ENCODE results near the gene RBMS1. TPM values are rescaled to one million over a fixed set of nuclear protein-coding genes. Genes with fewer than 3 reads are reported as not detected.

RBMS1 gene
- total RNA-seq, 1 experiment from 2014 or later = 91.9 TPM

- no peaks in the 10 kb centered on the region for H3K9me3 Mint-ChIP-seq (ENCODE audit: unreplicated experiment)
- no peaks in the 10 kb centered on the region for H3K4me1 Mint-ChIP-seq (ENCODE audit: low read depth, unreplicated experiment)
- H3K4me3 Mint-ChIP-seq (ENCODE audit: unreplicated experiment) = no peak overlapping the region
- no peaks in the 10 kb centered on the region for H3K36me3 Mint-ChIP-seq (ENCODE audit: insufficient read depth, unreplicated experiment)
- no peak for TF ChIP-seq CTCF (IDR thresholded peaks at IDR 0.05; ENCODE audit: insufficient read depth in 1 of 2, low read depth in 1 of 2, low read length in 1 of 2, severe bottlenecking in 1 of 2, unreplicated experiment in 1 of 2)
- H3K27me3 Mint-ChIP-seq (ENCODE audit: insufficient read depth, unreplicated experiment) = no peaks in the 10 kb centered on the region
- no TSS peak for BruUV-seq (replicated peaks)
- H3K27me3 ChIP-seq (replicated peaks; ENCODE audit: control insufficient read depth, insufficient read depth, low read length) = no peaks in the 10 kb centered on the region
- H3K4me3 ChIP-seq (ENCODE audit: low read depth, low read length) = no peak overlapping the region
- no peaks in the 10 kb centered on the region for H3K9me3 ChIP-seq
- no peak for DNase-seq
- intact Hi-C loops (cut with micrococcal nuclease; ENCODE audit: unreplicated experiment) = no loop called here
- no peak overlapping the region for H3K27ac Mint-ChIP-seq (ENCODE audit: unreplicated experiment)
- 0 out of 2 replicates have a peak, but pooled peaks cover 5% of the 10 kb centered on the region for H3K4me1 ChIP-seq
- POLR2A ChIA-PET = no interaction called here
- H3K36me3 ChIP-seq (ENCODE audit: control insufficient read depth, insufficient read depth, low read length) = no peaks in the 10 kb centered on the region
- CTCF ChIA-PET = no interaction called here
Observed at GRCh38 chr2:160510617-160511016, 17.0 kb upstream of the RBMS1 start.

- no TSS peak for BruUV-seq (replicated peaks)
- Mint-ChIP-seq H3K27me3 (ENCODE audit: insufficient read depth, unreplicated experiment) (no peaks in the 10 kb centered on the region), H3K27ac (ENCODE audit: unreplicated experiment) (no peak overlapping the region), H3K4me1 (ENCODE audit: low read depth, unreplicated experiment) (no peaks in the 10 kb centered on the region), H3K36me3 (ENCODE audit: insufficient read depth, unreplicated experiment) (no peaks in the 10 kb centered on the region), H3K9me3 (ENCODE audit: unreplicated experiment) (no peaks in the 10 kb centered on the region), H3K4me3 (ENCODE audit: unreplicated experiment) (no peak overlapping the region)
- Histone ChIP-seq H3K36me3 (ENCODE audit: control insufficient read depth, insufficient read depth, low read length) (no peaks in the 10 kb centered on the region), H3K4me3 (ENCODE audit: low read depth, low read length) (no peak overlapping the region), H3K27me3 (replicated peaks; ENCODE audit: control insufficient read depth, insufficient read depth, low read length) (no peaks in the 10 kb centered on the region), H3K4me1 (0 out of 2 replicates have a peak, but pooled peaks cover 5% of the 10 kb centered on the region), H3K9me3 (no peaks in the 10 kb centered on the region)
- POLR2A ChIA-PET = no interaction called here
- CTCF ChIA-PET = no interaction called here
- no peak for TF ChIP-seq CTCF (IDR thresholded peaks at IDR 0.05; ENCODE audit: insufficient read depth in 1 of 2, low read depth in 1 of 2, low read length in 1 of 2, severe bottlenecking in 1 of 2, unreplicated experiment in 1 of 2)
- intact Hi-C loops (cut with micrococcal nuclease; ENCODE audit: unreplicated experiment) = no loop called here
- DNase-seq = no peak
Observed at GRCh38 chr2:160509016-160509415, 15.4 kb upstream of the RBMS1 start.

GRCh38 chr2:160507464-160507863, 13.9 kb upstream of the RBMS1 start:
- intact Hi-C loops (cut with micrococcal nuclease; ENCODE audit: unreplicated experiment) = no loop called here
- no peak for TF ChIP-seq CTCF (IDR thresholded peaks at IDR 0.05; ENCODE audit: insufficient read depth in 1 of 2, low read depth in 1 of 2, low read length in 1 of 2, severe bottlenecking in 1 of 2, unreplicated experiment in 1 of 2)
- BruUV-seq (replicated peaks) = no TSS peak
- H3K27ac Mint-ChIP-seq (ENCODE audit: unreplicated experiment) = no peak overlapping the region
- DNase-seq = no peak
- Histone ChIP-seq H3K36me3 (ENCODE audit: control insufficient read depth, insufficient read depth, low read length) (no peaks in the 10 kb centered on the region), H3K4me1 (0 out of 2 replicates have a peak, but pooled peaks cover 5% of the 10 kb centered on the region), H3K4me3 (ENCODE audit: low read depth, low read length) (no peak overlapping the region), H3K27me3 (replicated peaks; ENCODE audit: control insufficient read depth, insufficient read depth, low read length) (no peaks in the 10 kb centered on the region), H3K9me3 (no peaks in the 10 kb centered on the region)
- no peaks in the 10 kb centered on the region for H3K36me3 Mint-ChIP-seq (ENCODE audit: insufficient read depth, unreplicated experiment)
- no peaks in the 10 kb centered on the region for H3K9me3 Mint-ChIP-seq (ENCODE audit: unreplicated experiment)
- H3K4me1 Mint-ChIP-seq (ENCODE audit: low read depth, unreplicated experiment) = no peaks in the 10 kb centered on the region
- no peak overlapping the region for H3K4me3 Mint-ChIP-seq (ENCODE audit: unreplicated experiment)
- no peaks in the 10 kb centered on the region for H3K27me3 Mint-ChIP-seq (ENCODE audit: insufficient read depth, unreplicated experiment)
- ChIA-PET POLR2A (no interaction called here), CTCF (no interaction called here)
